HepG2 (cell line): ENCODE results near the gene MEA1. TPM values are rescaled to one million over a fixed set of nuclear protein-coding genes. Genes with fewer than 3 reads are reported as not detected.
A peak's percentile ranks its signal among the peaks of the same experiment; 100 is the strongest.

Source experiments
- ATAC-seq: fragments of 200-7000 bp; cut with Tn5 transposase; 3 replicates; pipeline ENCODE4 v1.9.1; 2020; ENCODE audit warnings: mild to moderate bottlenecking, moderate library complexity
- BruUV-seq: library from RNA; stranded (reverse); fragments of 400-500 nt; replicated peaks from 2 replicates; lab custom pipeline; 2021; lab: Mats Ljungman, UMichigan
- CTCF ChIA-PET: fragments of 300-600 bp; formaldehyde crosslinking; extraction: SDS; loops from one replicate; lab custom pipeline; 2021; ENCODE audit warnings: low total read pairs, inconsistent platforms, low intra/inter-chr PET ratio; lab: Yijun Ruan, JAX
- POLR2A ChIA-PET: fragments of 350-600 bp; sonication (Branson Sonifier 250); formaldehyde crosslinking; loops from one replicate; lab custom pipeline; 2020; ENCODE audit warnings: antibody characterized with exemption, inconsistent platforms; lab: Yijun Ruan, JAX
- DNase-seq: peaks from one replicate; pipeline ENCODE4 v3.0.0-alpha.2; 2015; ENCODE audit warnings: low spot score
- FAIRE-seq: peaks from 3 replicates; lab custom pipeline; 2011; peaks lifted over from hg19 to GRCh38; lab: Jason Lieb, UNC
- H2AFZ ChIP-seq: one replicate; pipeline ENCODE4 v1.6.1; 2011; ENCODE audit warnings: low read length, inconsistent platforms
- H3K27ac ChIP-seq: fragments of 300-600 bp; 3 replicates; pipeline ENCODE4 v1.8.0; 2011; ENCODE audit warnings: mixed run types, mild to moderate bottlenecking, mixed read lengths, low read length, inconsistent platforms; ENCODE audit not compliant: insufficient read depth; ENCODE audit errors: extremely low read length
- H3K27me3 ChIP-seq, 2 experiments: fragments of 200-600 bp in 1 of 2; 2 replicates in 1 of 2; 3 replicates in 1 of 2; pipeline versions ENCODE4 v1.6.0 to v1.8.0; 2011; ENCODE audit warnings: low read length in 2 of 2, mild to moderate bottlenecking in 2 of 2, moderate library complexity in 2 of 2, inconsistent platforms in 1 of 2; ENCODE audit not compliant: insufficient read depth in 2 of 2, control insufficient read depth in 1 of 2
- H3K36me3 ChIP-seq, 2 experiments: fragments of 200-600 bp in 1 of 2; replicated peaks in 1 of 2; 2 replicates in 1 of 2; 3 replicates in 1 of 2; pipeline versions ENCODE4 v1.5.1 to v1.8.0; 2011; ENCODE audit warnings: low read length in 2 of 2, inconsistent platforms in 1 of 2; ENCODE audit not compliant: insufficient read depth in 2 of 2, control insufficient read depth in 1 of 2
- H3K4me1 ChIP-seq: 2 replicates; pipeline ENCODE4 v1.5.1; 2012; ENCODE audit warnings: low read length, inconsistent platforms; ENCODE audit not compliant: insufficient read depth
- H3K4me2 ChIP-seq: 2 replicates; pipeline ENCODE4 v1.6.0; 2011; ENCODE audit warnings: low read depth, low read length, inconsistent platforms
- H3K4me3 ChIP-seq, 3 experiments: fragments of 200-600 bp in 1 of 3; sonication (generic), shearing (Covaris generic) in 1 of 3; replicated peaks in 1 of 3; 2 replicates each; pipeline ENCODE4 v1.5.1; 2011 to 2016; ENCODE audit warnings: low read length in 3 of 3, inconsistent platforms in 2 of 3, low read depth in 2 of 3, mild to moderate bottlenecking in 2 of 3, control low read depth in 1 of 3, mixed read lengths in 1 of 3; ENCODE audit not compliant: insufficient read depth in 1 of 3
- H3K79me2 ChIP-seq: one replicate; pipeline ENCODE4 v1.6.1; 2011; ENCODE audit warnings: low read length, inconsistent platforms; ENCODE audit not compliant: insufficient read depth
- H3K9ac ChIP-seq: 2 replicates; pipeline ENCODE4 v1.6.0; 2011; ENCODE audit warnings: mild to moderate bottlenecking, low read depth, low read length, inconsistent platforms; ENCODE audit not compliant: insufficient read depth
- H3K9me3 ChIP-seq: 2 replicates; pipeline ENCODE4 v1.5.1; 2012; ENCODE audit warnings: mild to moderate bottlenecking, low read length
- H4K20me1 ChIP-seq: 2 replicates; pipeline ENCODE4 v1.6.0; 2011; ENCODE audit warnings: inconsistent platforms, mild to moderate bottlenecking, low read length, moderate library complexity; ENCODE audit not compliant: insufficient read depth
- ARHGAP35 ChIP-seq: sonication (generic); formaldehyde crosslinking; IDR thresholded peaks from 2 replicates; pipeline ENCODE4 v1.9.0; 2022; ENCODE audit warnings: mild to moderate bottlenecking, inconsistent platforms, moderate library complexity, missing genetic modification reagents, borderline replicate concordance
- CBX2 ChIP-seq, 2 experiments: fragments of 200-600 bp in 1 of 2; sonication (generic); formaldehyde crosslinking in 1 of 2; IDR thresholded peaks; 2 replicates each; pipeline versions ENCODE4 v1.7.0 to v1.8.1; 2018 to 2022; ENCODE audit warnings: low read depth in 2 of 2, low read length in 1 of 2, mild to moderate bottlenecking in 1 of 2, missing genetic modification reagents in 1 of 2
- ESRRA ChIP-seq: sonication (generic); formaldehyde crosslinking; IDR thresholded peaks from 2 replicates; pipeline ENCODE4 v1.5.1; 2020; ENCODE audit warnings: mild to moderate bottlenecking, low read depth, missing genetic modification reagents
- HMGXB3 ChIP-seq: sonication (generic); formaldehyde crosslinking; IDR thresholded peaks from 2 replicates; pipeline ENCODE4 v1.4.0; 2020; ENCODE audit warnings: missing genetic modification reagents, borderline replicate concordance
- NR2F1 ChIP-seq, 2 experiments: fragments of 450-650 bp in 1 of 2; formaldehyde crosslinking in 1 of 2; IDR thresholded peaks; 2 replicates each; pipeline versions ENCODE4 v1.5.0 to v1.6.1; 2016 to 2020; ENCODE audit warnings: mild to moderate bottlenecking in 1 of 2, missing compliant biosample characterization in 1 of 2, missing genetic modification reagents in 1 of 2, moderate library complexity in 1 of 2
- ZNF878 ChIP-seq: sonication (generic); formaldehyde crosslinking; IDR thresholded peaks from 2 replicates; pipeline ENCODE4 v1.8.1; 2023; ENCODE audit warnings: mild to moderate bottlenecking, missing genetic modification reagents, moderate library complexity
- WGBS: methylation state at CpG from one replicate; pipeline ENCODE4 v1.1.6; 2017; ENCODE audit warnings: low lambda C conversion rate; 5-methylcytosine and 5-hydroxymethylcytosine counted together
- in situ Hi-C: cut with HindIII; loops from 2 replicates; pipeline ENCODE4 v1.10.0; 2017; ENCODE audit warnings: low pct_unique_long_range_greater_than_20kb; ENCODE audit not compliant: extremely low pct_ligation_motif_present
- intact Hi-C: fragments of 100-400 bp; cut with micrococcal nuclease; formaldehyde crosslinking; loops from one replicate; pipeline ENCODE4 v1.10.0; 2022; ENCODE audit not compliant: unreplicated experiment
- polyA plus RNA-seq, 8 experiments: library from polyadenylated mRNA; depleted of rRNA in 3 of 8; stranded (reverse) in 7 of 8; unstranded in 1 of 8; fragments of >200 nt; fragmentation: Illumina TruSeq in 4 of 8; extraction: Trizol in 4 of 8; gene quantifications; 2 replicates each; pipeline versions ENCODE4 v1.2.1 to v1.2.3, GENCODE V29; 2011 to 2016; ENCODE audit warnings: low read depth in 4 of 8, missing spikeins in 1 of 8, mixed read lengths in 1 of 8; ENCODE audit not compliant: insufficient read depth in 1 of 8
- total RNA-seq, 5 experiments: library from RNA; depleted of rRNA; stranded (reverse); fragments of >200 nt; fragmentation: Illumina TruSeq; extraction: Trizol; gene quantifications; 2 replicates each; pipeline ENCODE4 v1.2.3, GENCODE V29; 2016; ENCODE audit warnings: low read depth in 1 of 5
- TF ChIP-seq, protein P1 (sequence below): sonication (generic); formaldehyde crosslinking; IDR thresholded peaks from 2 replicates; pipeline ENCODE4 v1.4.0; 2020; ENCODE audit warnings: missing genetic modification reagents

MEA1 gene
- total and polyA plus RNA-seq, 2 of the 13 experiments (the other 11 are each of a cell fraction or from before 2014, with no cell fraction given) = 75.6 to 86.2 TPM

DNA sequence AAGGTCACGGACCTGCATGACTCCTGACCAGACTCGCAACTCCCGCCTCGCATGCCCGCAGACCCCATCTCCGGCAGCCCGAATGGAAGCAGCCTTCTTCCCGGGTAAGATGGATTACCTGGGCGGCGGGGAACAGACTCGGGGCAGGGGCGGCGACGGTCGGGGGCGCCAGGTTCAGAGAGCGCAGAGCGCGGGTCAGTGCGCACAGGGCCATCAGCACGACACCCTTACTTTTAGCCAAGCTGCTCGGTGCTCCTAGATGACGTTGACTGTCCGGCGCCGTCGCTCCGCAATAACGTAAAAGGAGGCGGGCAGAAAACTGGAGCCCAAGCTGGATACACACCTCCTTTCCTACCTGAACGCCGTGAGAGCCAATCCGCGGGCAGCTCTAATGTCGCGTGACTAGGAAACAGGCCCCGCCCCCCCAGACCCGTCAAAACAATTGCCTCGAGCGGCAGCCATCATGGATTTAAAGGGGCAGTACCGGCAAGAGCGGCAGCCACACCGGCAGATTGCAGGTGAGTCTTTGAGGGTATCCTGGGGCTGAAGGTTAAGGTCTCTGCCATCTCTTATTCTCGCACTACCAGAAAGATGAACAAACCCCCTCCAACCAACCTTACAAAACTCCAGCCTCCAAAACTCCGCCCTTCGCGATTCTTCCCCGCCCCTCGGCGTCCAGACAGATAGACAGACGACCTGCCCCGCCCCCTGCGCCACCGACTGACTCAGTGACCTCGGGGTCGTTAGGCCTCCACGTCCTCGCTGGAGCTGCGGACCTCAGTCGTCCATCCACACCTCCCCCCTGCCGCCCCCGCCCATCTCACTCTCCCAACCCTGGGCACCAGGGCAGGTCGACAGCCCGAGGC is 45.7 kb upstream of the MEA1 start, which contains the start of the genes KLC4 and MRPL2:
Gene KLC4, plus strand, starts transcription at position 464 of the 866 bp plus-strand sequence. CDS start 1,705 bp downstream, outside the sequence.
Gene MRPL2, minus strand, starts transcription at position 267 of the 866 bp plus-strand sequence. Its CDS starts 53 bp downstream, at position 214.
- no TSS peak for BruUV-seq
- H3K4me1 ChIP-seq = peaks cover 37% of the 10 kb centered on the region
- POLR2A ChIA-PET = interaction anchor here (0.6 to 3.3 kb wide), 54 partner anchors 10 to 317 kb away, joined by 3 to 103 read pairs (median 6); partner anchors contain the start of genes CNPY3, CUL9, DNPH1 and GNMT
- ATAC-seq (peak; percentile 82), DNase-seq (peak; percentile 99), FAIRE-seq (peak; percentile 100)
- H3K4me3 ChIP-seq = peak within 1 kb of the TSS; percentile 74 to 99 (median 93)
- in situ Hi-C loops (no loop called here), intact Hi-C loops (loop anchor here (1.0 to 2.0 kb wide), 3 partner anchors 17 to 158 kb away; partner anchors contain the start of genes KLHDC3 and PTK7)
- H2AFZ ChIP-seq = peak within 1 kb of the TSS; percentile 92
- CTCF ChIA-PET = no interaction called here
- peaks cover 2 to 36% of the 10 kb centered on the region in 2 experiments; a peak in 4 of 5 replicates for H3K36me3 ChIP-seq
- WGBS = under 1% methylated on average over 41 of the region's 64 CpGs
- H3K9me3 ChIP-seq = no peaks in the 10 kb centered on the region
- H3K79me2 ChIP-seq = peaks cover 35% of the 10 kb centered on the region
- peak within 1 kb of the TSS; percentile 91 for H3K4me2 ChIP-seq
- no peaks in the 10 kb centered on the region for H4K20me1 ChIP-seq
- H3K9ac ChIP-seq = peak within 1 kb of the TSS; percentile 88
- peak within 1 kb of the TSS; percentile 91 for H3K27ac ChIP-seq
- H3K27me3 ChIP-seq = no peaks in the 10 kb centered on the region; a peak in 1 of 5 replicates
- no peak for TF ChIP-seq ZNF878 (CRISPR knock-in tag)
- TF ChIP-seq, protein P1, sequence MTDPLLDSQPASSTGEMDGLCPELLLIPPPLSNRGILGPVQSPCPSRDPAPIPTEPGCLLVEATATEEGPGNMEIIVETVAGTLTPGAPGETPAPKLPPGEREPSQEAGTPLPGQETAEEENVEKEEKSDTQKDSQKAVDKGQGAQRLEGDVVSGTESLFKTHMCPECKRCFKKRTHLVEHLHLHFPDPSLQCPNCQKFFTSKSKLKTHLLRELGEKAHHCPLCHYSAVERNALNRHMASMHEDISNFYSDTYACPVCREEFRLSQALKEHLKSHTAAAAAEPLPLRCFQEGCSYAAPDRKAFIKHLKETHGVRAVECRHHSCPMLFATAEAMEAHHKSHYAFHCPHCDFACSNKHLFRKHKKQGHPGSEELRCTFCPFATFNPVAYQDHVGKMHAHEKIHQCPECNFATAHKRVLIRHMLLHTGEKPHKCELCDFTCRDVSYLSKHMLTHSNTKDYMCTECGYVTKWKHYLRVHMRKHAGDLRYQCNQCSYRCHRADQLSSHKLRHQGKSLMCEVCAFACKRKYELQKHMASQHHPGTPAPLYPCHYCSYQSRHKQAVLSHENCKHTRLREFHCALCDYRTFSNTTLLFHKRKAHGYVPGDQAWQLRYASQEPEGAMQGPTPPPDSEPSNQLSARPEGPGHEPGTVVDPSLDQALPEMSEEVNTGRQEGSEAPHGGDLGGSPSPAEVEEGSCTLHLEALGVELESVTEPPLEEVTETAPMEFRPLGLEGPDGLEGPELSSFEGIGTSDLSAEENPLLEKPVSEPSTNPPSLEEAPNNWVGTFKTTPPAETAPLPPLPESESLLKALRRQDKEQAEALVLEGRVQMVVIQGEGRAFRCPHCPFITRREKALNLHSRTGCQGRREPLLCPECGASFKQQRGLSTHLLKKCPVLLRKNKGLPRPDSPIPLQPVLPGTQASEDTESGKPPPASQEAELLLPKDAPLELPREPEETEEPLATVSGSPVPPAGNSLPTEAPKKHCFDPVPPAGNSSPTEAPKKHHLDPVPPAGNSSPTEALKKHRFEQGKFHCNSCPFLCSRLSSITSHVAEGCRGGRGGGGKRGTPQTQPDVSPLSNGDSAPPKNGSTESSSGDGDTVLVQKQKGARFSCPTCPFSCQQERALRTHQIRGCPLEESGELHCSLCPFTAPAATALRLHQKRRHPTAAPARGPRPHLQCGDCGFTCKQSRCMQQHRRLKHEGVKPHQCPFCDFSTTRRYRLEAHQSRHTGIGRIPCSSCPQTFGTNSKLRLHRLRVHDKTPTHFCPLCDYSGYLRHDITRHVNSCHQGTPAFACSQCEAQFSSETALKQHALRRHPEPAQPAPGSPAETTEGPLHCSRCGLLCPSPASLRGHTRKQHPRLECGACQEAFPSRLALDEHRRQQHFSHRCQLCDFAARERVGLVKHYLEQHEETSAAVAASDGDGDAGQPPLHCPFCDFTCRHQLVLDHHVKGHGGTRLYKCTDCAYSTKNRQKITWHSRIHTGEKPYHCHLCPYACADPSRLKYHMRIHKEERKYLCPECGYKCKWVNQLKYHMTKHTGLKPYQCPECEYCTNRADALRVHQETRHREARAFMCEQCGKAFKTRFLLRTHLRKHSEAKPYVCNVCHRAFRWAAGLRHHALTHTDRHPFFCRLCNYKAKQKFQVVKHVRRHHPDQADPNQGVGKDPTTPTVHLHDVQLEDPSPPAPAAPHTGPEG (CRISPR knock-in tag) = peak; percentile 43; the same call in 1 of the 2 replicates
- peak; percentile 68 for TF ChIP-seq ESRRA (CRISPR knock-in tag)
- TF ChIP-seq ARHGAP35 (CRISPR knock-in tag) = no peak
- no peak for TF ChIP-seq CBX2 (IDR thresholded peaks at IDR 0.05; ENCODE audit: low read depth, low read length)
- TF ChIP-seq CBX2 (CRISPR knock-in tag; IDR thresholded peaks at IDR 0.05; ENCODE audit: low read depth) = no peak
- TF ChIP-seq HMGXB3 (CRISPR knock-in tag) = peak; percentile 57; the same call in 1 of the 2 replicates
- peak; percentile 89 to 92 for TF ChIP-seq NR2F1 (CRISPR knock-in tag; IDR thresholded peaks at IDR 0.05)
